Mucosa of rectum (tissue), 2 donors: Measurements from ENCODE around the gene ENTPD2.
A peak's percentile ranks its signal among the peaks of the same experiment; 100 is the strongest.
"Not testable (repeated sequence)": the region's sequence is repeated elsewhere in the genome, so short reads cannot be mapped to it uniquely, and the experiment has no call there.

Experiments used
- H3K27ac ChIP-seq, 2 donors: one replicate each; pipeline ENCODE4 v1.7.0; 2013; ENCODE audit warnings: inconsistent platforms in 2 of 2, low read depth in 2 of 2, low read length in 2 of 2
- H3K27me3 ChIP-seq, 2 donors: one replicate each; pipeline ENCODE4 v1.7.0; 2013; ENCODE audit warnings: low read length in 2 of 2; ENCODE audit not compliant: control insufficient read depth in 2 of 2, insufficient read depth in 2 of 2
- H3K36me3 ChIP-seq, 2 donors: one replicate each; pipeline ENCODE4 v1.7.0; 2013; ENCODE audit warnings: low read length in 2 of 2; ENCODE audit not compliant: control insufficient read depth in 2 of 2, insufficient read depth in 2 of 2
- H3K4me1 ChIP-seq, 2 donors: one replicate each; pipeline ENCODE4 v1.7.0; 2013; ENCODE audit warnings: low read length in 2 of 2, mild to moderate bottlenecking in 1 of 2; ENCODE audit not compliant: control insufficient read depth in 2 of 2, insufficient read depth in 2 of 2
- H3K4me3 ChIP-seq, 2 donors: one replicate each; pipeline ENCODE4 v1.7.0; 2013; ENCODE audit warnings: low read length in 2 of 2
- H3K9ac ChIP-seq, 2 donors: one replicate each; pipeline ENCODE4 v1.7.0; 2013; ENCODE audit warnings: low read length in 2 of 2, low read depth in 1 of 2, mild to moderate bottlenecking in 1 of 2
- H3K9me3 ChIP-seq, 2 donors: one replicate each; pipeline ENCODE4 v1.7.0; 2013; ENCODE audit warnings: low read length in 2 of 2; ENCODE audit not compliant: control insufficient read depth in 2 of 2
- donor health status: healthy.
- donor health status: Normal muscosa, but diverticular disease.

The ENTPD2 gene

GRCh38 chr9:137034709-137035506 is 19.0 kb downstream of the ENTPD2 start:
- H3K4me1 ChIP-seq: peaks cover 23 to 28% of the 10 kb centered on the region in 2 donors
- peak overlapping the region; percentile 59 to 61 for H3K27ac ChIP-seq
- H3K9me3 ChIP-seq: no peaks in the 10 kb centered on the region
- peak overlapping the region; percentile 34 to 61 for H3K9ac ChIP-seq
- no peaks in the 10 kb centered on the region for H3K27me3 ChIP-seq
- H3K4me3 ChIP-seq: peak overlapping the region in 1 of 2 donors; percentile 28
- H3K36me3 ChIP-seq: no peaks in the 10 kb centered on the region

GRCh38 chr9:137034039-137034708 is 19.7 kb downstream of the ENTPD2 start:
- H3K4me1 ChIP-seq: peaks cover 29 to 34% of the 10 kb centered on the region in 2 donors
- peak overlapping the region in 1 of 2 donors; percentile 61 for H3K9ac ChIP-seq
- H3K9me3 ChIP-seq: no peaks in the 10 kb centered on the region
- H3K27ac ChIP-seq: peak overlapping the region in 1 of 2 donors; percentile 59
- no peaks in the 10 kb centered on the region for H3K36me3 ChIP-seq
- H3K4me3 ChIP-seq: peak overlapping the region in 1 of 2 donors; percentile 28
- no peaks in the 10 kb centered on the region for H3K27me3 ChIP-seq

- not testable (repeated sequence) for H3K36me3 ChIP-seq, H3K27me3 ChIP-seq, H3K9ac ChIP-seq, H3K4me3 ChIP-seq, H3K27ac ChIP-seq, H3K9me3 ChIP-seq
- H3K4me1 ChIP-seq: peaks cover 36 to 39% of the 10 kb centered on the region in 2 donors
These were observed 20.4 kb downstream of the ENTPD2 start for GRCh38 chr9:137033481-137033880.

- Histone ChIP-seq H3K4me3 (no peak overlapping the region), H3K9ac (no peak overlapping the region), H3K9me3 (no peaks in the 10 kb centered on the region), H3K4me1 (peaks cover 38 to 41% of the 10 kb centered on the region in 2 donors), H3K27ac (peak overlapping the region in 1 of 2 donors; percentile 38), H3K27me3 (no peaks in the 10 kb centered on the region), H3K36me3 (no peaks in the 10 kb centered on the region)
These were observed 21.0 kb downstream of the ENTPD2 start for GRCh38 chr9:137032858-137033257.

- Histone ChIP-seq H3K9ac (no peak within 1 kb of the TSS), H3K27ac (peak within 1 kb of the TSS in 1 of 2 donors; percentile 38), H3K4me3 (no peak within 1 kb of the TSS), H3K36me3 (no peaks in the 10 kb centered on the region), H3K9me3 (no peaks in the 10 kb centered on the region), H3K4me1 (peaks cover 44 to 47% of the 10 kb centered on the region in 2 donors), H3K27me3 (no peaks in the 10 kb centered on the region)
These were observed 21.8 kb downstream of the ENTPD2 start, which contains the start of gene FUT7 for GRCh38 chr9:137031904-137032640. TSS of gene FUT7 (minus strand) at chr9:137032088. CDS start at chr9:137031991, 97 bp downstream.

GRCh38 chr9:137030538-137031527 is 23.0 kb downstream of the ENTPD2 start:
- peak overlapping the region in 1 of 2 donors; percentile 31 for H3K4me3 ChIP-seq
- H3K27me3 ChIP-seq: no peaks in the 10 kb centered on the region
- no peak overlapping the region for H3K27ac ChIP-seq
- no peak overlapping the region for H3K9ac ChIP-seq
- peaks cover 50 to 56% of the 10 kb centered on the region in 2 donors for H3K4me1 ChIP-seq
- H3K9me3 ChIP-seq: no peaks in the 10 kb centered on the region
- H3K36me3 ChIP-seq: no peaks in the 10 kb centered on the region

- H3K27ac ChIP-seq: no peak overlapping the region
- peaks cover 49 to 52% of the 10 kb centered on the region in 2 donors for H3K4me1 ChIP-seq
- no peak overlapping the region for H3K9ac ChIP-seq
- H3K9me3 ChIP-seq: no peaks in the 10 kb centered on the region
- H3K27me3 ChIP-seq: no peaks in the 10 kb centered on the region
- no peak overlapping the region for H3K4me3 ChIP-seq
- no peaks in the 10 kb centered on the region for H3K36me3 ChIP-seq
These were observed 23.9 kb downstream of the ENTPD2 start for GRCh38 chr9:137030006-137030405.

GRCh38 chr9:137029058-137029936 is 24.6 kb downstream of the ENTPD2 start:
- Histone ChIP-seq H3K27me3 (no peaks in the 10 kb centered on the region), H3K9ac (peak overlapping the region in 1 of 2 donors; percentile 83), H3K27ac (no peak overlapping the region), H3K4me1 (peaks cover 42 to 45% of the 10 kb centered on the region in 2 donors), H3K36me3 (no peaks in the 10 kb centered on the region), H3K9me3 (no peaks in the 10 kb centered on the region), H3K4me3 (peak overlapping the region; percentile 57 to 69)
